NCI-H524 treated with DMSO at 0.1 percent for 48 hours (cell line): ENCODE data around the gene SEBOX.
A peak's percentile ranks its signal among the peaks of the same experiment; 100 is the strongest.

Source experiments
- DNase-seq: peaks from one replicate; lab custom pipeline; 2025; lab: John Stamatoyannopoulos, UW

SEBOX gene

DNA sequence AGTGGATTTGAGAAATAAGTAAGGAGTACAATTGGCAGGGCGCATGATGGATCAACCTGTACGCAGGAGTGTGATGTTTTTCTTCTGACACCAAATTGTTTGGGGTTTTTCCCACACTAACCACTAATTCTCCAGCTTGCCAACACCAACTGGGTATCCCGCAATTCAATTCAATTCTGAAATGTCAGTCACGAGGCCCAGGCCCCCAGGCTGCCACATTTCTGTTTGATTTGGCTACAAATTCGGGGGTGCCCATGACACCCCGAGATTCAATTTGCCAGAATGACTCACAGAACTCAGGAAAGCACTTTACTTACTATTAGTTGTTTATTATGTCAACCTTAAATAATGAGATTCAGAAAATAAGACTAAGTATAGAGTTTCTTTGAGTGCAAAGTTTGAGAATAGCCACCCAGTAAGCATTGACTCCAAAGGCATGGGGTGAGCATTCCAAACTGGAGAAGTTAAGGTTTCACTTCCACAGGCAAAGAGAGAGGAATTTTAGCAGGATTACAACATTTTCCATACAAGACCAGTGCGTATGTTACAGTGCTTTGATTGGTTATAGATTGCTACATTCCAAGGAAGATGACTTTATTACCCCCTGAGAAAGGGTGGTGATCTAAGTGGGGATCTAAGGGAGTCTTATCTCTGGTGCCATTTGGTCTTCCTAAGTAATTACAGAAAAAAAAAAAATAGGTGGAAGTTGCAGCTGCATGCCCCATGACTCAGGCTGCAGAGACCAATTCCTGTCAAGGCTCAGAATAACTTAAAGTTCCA is 29.5 kb upstream of the SEBOX start:
- no peak for DNase-seq

DNA sequence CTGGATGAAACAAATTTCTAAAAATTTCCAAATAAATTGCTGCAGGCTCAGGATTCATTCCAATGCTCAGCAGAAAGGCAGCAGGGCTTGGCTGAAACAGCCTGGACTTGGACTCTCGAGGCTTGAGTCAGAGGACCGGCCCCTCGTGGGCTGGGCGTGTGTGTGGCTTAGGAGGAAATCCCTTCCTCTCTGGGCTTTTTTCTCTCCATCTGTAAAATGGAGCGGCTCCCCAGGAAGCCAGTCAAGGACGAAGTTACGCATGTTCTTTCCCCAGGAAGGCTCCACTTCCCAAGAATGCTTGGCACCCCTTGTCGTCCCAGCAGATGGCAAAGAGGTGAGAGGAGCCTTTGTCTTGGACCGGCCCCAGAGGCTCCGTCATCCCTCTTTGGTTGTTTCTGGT is 27.5 kb upstream of the SEBOX start:
- no peak for DNase-seq

DNA sequence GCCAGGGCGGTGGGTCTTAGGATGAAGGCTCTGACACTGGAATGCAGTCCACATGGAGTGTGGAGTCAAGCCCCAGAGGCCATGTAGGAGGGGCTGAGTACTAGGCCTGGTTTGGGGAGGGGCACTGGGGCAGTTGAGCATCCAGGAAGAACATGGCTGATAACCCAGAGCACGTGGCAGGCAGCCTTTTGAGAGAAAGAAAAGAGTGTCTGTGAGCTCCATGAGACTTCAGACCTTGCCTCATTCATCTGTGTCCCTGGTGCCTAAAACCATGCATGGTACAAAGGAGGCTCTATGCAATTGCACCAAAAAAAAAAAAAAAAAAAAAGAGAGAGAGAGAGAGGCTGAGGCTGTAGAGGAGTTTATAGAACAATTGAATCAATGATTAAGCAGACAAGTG is 26.4 kb upstream of the SEBOX start:
- no peak for DNase-seq

DNA sequence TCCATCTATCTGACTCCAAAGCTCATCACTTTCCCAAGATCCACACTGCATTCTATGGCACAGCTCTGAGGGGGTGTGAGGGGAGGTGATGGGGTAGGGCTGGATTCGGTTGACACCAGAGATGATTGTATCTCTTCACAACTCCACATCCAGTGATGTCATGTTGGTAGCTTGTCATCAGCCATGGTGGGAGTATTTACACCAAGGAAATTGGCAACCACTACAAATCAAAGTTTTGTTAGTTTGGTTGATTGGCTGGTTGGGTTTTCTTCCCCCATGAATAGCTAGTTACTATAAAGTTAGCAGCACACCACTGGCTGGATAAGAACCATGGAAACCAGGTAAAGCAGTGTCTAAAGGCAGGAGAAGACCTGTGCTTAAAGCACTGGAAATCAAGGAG is 26.0 kb upstream of the SEBOX start:
- no peak for DNase-seq

DNA sequence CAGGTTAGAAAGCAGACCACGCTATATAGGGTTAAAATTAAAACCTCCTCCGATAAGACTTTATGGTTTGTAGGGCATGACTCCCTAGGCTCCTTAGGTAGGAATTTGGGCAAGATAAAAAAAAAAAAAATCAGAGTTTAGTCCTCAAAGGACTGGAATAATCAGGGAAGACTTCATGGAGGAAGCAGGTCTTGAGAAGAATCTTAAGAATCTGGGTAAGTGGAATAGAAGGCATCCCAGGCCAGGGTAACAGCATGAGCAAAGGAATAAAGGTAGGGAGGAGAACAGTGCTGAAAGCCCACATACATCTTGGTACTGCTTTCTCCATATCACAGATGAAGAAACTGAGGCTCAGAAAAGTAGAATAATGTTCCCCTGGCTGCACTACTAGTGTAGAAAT is 25.6 kb upstream of the SEBOX start:
- DNase-seq: no peak

DNA sequence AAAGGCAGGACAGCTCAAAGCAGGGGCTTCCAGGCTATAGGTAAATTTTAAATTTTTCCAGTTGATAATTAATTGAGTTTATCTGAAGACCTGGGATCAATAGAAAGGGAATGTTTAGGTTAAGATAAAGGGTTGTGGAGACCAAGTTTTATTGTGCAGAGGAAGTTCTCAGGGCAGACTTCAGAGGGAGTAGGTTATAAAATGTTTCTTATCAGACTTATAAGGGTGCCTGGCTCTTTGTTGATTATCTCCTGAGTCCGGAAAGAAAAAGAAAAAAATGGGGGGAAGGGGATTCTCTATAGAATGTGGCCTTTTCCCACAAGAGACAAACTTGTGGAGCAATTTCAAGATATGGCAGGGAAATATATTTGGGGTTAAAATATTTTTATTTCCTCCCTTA is 25.1 kb upstream of the SEBOX start:
- DNase-seq: no peak

DNA sequence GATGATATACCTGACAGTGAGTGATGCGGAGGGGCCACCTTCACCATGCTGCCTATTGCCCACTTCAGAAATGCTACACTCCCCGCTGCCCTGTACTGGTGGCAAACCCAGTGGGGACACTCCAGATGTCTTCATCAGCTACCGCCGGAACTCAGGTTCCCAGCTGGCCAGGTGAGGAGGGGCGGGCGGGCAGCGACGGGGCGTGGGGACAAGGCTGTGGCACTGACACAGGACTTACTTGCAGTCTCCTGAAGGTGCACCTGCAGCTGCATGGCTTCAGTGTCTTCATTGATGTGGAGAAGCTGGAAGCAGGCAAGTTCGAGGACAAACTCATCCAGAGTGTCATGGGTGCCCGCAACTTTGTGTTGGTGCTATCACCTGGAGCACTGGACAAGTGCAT is 23.1 kb upstream of the SEBOX start:
- no peak for DNase-seq

DNA sequence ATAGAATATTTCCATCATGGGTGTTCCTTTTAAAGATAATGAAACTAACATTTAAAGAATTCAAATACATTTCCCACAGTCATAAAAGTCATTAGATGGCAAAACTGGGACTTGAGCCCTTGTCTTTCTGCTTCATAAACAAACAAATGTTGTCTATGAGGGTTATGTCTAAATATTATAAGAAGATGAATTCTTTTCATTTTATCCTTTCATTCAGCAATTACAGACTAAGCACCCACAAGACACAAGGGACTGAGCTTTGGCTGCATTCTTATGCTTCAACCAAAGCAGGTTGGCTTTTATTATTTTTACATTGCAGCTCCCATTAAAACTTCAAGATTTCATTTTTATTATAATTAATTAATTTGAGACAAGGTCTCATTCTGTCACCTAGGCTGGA is 21.4 kb upstream of the SEBOX start:
- DNase-seq: no peak

DNA sequence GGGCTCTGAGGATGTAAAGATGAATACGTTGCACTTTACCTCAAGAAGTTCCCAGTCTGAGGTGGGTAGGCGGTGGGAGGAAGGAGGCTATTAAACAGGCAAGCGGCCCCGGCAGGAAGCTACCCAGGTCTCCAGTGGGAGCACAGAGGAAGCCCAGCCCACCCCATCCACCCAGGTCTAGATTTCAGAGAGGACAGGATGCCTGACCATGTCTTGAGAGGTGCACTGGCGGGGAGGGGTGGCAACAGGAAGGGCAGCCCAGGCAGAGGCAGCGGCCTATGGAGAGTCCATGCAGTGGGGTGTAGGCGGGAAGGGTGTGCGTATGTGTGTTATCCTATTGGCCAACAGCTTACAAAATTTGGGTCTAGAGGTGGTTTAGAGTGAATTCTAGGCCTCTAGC is 20.4 kb upstream of the SEBOX start:
- no peak for DNase-seq

DNA sequence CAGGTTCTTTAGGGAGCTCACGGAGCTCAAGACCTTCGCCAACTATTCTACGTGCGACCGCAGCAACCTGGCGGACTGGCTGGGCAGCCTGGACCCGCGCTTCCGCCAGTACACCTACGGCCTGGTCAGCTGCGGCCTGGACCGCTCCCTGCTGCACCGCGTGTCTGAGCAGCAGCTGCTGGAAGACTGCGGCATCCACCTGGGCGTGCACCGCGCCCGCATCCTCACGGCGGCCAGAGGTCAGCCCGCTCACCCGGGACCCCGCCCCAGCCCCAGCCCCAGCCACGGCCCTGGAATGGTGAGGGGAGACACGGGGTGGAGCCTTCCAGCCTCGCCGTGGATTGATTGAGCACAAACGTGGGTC is 20.0 kb upstream of the SEBOX start:
- no peak for DNase-seq

DNA sequence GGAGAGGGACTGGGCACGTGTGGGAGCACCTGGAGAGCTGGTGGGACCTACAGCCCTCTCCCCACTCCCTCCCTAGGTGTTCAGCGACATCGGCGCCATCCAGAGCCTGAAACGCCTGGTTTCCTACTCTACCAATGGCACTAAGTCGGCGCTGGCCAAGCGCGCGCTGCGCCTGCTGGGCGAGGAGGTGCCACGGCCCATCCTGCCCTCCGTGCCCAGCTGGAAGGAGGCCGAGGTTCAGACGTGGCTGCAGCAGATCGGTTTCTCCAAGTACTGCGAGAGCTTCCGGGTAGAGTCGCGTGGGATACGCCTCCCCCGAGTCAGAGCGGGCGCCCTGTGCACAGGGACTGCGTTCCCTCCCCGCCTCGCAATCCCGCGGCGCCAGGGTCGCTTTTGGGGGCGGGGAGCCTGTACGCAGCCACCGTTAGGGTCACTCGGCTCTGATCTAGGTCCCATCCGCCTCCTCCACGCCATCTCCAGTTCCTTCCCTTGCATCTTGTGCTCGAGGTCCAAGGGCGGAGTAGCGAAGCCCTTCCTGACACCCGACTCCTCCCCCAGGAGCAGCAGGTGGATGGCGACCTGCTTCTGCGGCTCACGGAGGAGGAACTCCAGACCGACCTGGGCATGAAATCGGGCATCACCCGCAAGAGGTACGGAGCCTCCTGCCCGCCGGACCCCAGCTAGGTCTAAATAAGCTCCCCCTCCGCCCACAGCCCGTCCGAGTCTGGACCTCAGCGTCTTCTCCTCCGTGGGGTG is 19.5 kb upstream of the SEBOX start:
- DNase-seq: no peak

DNA sequence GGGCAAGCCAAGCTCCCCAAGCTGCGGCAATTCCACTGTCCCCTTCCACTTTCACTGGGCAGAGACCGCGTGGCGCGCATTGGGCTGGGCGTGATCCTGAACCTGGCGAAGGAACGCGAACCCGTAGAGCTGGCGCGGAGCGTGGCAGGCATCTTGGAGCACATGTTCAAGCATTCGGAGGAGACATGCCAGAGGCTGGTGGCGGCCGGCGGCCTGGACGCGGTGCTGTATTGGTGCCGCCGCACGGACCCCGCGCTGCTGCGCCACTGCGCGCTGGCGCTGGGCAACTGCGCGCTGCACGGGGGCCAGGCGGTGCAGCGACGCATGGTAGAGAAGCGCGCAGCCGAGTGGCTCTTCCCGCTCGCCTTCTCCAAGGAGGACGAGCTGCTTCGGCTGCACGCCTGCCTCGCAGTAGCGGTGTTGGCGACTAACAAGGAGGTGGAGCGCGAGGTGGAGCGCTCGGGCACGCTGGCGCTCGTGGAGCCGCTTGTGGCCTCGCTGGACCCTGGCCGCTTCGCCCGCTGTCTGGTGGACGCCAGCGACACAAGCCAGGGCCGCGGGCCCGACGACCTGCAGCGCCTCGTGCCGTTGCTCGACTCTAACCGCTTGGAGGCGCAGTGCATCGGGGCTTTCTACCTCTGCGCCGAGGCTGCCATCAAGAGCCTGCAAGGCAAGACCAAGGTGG is 16.3 kb upstream of the SEBOX start:
- no peak for DNase-seq

DNA sequence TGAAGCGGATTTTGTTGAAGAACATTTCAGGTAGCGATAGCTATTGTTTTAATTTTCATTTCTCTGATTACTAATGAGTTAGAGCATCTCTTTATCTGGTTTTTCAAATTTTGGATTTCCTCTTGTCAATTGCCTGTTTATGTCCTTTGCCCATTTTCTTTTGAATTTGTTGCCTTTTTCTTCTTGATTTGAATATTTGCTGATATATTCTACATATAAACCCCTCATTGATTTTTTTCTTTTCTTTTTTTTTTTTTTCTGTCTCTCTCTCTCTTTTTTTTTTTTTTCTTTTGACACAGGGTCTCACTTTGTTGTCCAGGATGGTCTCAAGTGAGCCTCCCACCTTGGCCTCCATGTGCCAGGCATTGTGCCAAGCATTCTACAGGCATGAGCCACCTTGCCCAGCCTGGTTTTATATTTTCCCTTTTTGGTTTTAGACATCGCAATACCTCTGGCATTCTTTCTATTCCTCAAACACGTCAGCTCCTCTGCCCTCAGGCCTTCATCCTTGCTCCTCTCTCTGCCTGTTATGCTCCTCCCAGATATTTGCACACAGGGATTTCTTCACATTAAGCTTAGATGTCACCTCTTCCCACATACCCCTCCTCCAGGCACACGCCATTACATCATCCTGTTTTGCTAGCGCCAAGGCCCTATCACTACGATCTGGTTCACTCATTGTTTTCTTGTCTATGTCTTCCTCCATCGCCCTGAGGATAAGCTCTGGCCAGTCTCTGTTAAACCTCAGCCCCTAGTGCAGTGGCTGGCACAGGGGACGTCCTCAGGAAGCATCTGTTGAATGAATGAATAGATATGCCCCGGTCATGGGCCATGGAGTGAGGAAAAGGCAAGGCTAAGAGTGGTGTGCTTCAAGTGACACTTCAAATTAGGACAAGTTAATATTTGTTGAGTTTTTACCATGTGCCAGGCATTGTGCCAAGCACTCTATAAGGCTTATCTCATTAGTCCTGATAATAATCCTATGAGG is 15.1 kb upstream of the SEBOX start:
- no peak for DNase-seq

DNA sequence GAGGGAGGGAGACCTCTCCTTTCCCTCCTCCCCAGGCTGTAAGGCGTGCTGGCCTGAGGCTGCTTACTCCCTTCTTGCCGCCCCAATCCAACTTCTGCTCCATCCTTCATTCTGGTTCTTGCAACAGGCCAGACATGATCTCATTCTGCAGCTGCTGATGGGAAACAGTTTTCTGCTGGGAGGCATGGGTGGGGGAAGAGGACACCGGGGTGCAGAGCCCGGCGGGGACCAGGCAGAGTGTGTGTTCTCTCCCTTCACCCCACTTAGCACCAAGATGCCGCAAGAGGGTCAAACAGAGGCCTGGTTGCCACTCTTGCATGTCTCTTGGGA is 7.9 kb upstream of the SEBOX start:
- DNase-seq: no peak

DNA sequence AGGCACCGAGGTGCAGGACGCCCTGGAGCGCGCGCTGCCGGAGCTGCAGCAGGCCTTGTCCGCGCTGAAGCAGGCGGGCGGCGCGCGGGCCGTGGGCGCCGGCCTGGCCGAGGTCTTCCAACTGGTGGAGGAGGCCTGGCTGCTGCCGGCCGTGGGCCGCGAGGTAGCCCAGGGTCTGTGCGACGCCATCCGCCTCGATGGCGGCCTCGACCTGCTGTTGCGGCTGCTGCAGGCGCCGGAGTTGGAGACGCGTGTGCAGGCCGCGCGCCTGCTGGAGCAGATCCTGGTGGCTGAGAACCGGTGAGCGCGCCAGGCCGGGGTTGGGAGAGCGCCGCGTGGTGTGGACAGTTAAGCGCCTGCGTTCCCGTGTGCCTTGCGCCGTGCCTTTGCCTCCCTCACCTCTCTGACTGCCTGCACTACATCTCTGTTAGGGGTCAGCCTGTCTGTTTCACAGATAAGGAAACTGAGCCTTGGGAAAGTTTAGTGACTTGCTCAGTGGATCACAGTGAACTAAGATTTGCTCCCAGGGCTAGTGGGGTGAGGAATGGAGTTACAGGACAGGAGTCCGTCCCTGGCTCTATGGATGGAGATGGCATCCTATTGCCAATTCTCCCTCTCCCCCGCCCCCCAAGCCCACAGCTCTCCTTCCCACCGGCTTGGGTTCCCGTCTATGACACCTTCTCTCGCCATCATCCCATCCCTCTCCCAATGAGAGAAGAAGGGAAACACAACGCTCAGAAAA is 7.4 kb upstream of the SEBOX start:
- no peak for DNase-seq

DNA sequence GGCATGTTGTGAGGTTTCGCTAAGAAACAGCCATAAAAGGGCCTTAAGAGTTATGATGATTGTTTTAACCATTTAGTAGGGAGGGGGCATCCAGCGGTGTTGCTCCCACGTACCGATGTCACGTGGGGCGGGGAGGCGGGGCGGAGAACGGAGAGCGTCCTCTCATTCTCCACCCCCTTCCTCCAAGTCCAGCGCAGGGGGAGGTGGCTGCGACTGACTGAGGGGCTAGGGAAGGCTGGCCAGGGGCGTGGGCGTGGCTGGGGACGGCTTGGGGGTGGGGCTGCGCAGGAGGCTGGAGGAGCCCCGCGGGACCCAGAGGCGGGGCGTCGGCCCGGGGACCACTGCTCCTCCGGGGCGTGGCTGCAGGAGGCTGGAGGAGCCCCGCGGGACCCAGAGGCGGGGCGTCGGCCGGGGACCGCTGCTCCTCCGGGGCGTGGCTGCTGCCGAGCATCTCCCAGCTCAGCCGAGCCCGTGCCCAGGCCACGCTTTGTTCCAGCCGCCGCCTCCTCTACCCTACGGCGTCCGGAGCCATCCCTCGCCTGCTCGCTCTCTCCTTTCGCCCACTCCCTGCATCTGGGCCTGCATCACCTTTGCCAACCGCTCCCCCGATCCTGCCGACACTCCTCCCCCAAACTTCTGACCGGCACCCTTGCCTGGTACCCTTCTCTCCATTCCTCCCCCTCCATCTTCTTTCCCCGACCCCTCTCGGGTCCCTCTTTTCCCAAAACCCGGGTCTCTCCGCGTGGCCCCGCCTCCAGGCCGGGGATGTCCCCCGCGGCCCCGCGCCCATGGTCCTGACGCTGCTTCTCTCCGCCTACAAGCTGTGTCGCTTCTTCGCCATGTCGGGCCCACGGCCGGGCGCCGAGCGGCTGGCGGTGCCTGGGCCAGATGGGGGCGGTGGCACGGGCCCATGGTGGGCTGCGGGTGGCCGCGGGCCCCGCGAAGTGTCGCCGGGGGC is 6.5 kb upstream of the SEBOX start, which contains the start of gene SARM1:
Gene SARM1, plus strand, starts transcription at position 450 of the 958 bp plus-strand sequence. Its CDS starts 339 bp downstream, at position 789.
- peak; percentile 82 for DNase-seq

DNA sequence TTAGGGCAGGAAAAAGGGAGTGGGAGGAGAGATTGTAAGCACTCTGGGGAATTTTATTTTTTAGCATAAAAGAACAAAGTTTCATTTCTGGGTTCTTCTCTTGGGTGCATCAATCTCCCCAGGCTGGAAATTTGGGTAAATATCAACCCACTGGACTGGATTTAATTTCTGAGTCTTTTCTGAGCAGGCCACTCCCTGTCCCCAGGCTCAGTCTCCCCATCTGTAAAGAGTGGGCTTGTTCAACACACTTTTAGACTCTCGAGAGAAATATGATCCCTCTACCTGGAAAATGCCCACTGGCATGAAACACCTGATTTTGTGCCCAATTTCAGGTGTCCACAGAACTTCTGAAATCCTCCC is 5.7 kb upstream of the SEBOX start:
- DNase-seq: no peak

DNA sequence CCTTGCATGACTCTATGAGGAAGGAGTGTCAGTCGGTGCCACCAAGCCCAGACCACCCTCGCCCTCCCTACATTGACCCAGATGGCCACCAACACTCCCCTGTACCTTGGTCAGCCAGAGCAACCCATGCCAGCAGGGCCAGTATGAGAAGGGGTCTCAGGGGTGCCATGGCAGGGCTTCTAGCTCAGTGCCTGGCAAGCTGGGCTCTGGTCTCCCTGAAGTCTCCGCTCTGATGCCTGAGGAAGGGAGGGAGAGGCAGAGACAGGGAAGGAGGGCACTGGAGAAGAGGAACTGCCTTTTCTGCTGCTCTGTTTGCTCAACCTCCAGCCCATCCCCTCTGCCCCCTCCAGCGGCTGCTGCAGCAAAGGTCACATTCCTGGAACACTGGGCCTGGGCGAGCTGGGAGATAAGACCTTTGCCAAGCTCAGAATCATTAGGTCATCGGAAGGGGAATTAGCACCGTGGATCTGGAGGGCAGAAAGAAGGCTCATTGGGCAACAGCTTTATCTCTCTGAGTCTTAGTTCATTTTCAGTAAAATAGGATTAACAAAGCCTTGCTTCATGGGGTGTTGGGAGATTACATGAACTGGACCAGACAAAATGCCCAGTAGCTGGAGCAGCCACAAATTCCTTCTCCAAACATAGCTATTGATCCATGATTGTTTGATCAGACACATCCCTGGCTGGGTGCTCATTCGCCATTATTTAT is 5.2 kb upstream of the SEBOX start, which contains the start of gene VTN:
Gene VTN, minus strand, starts transcription at position 273 of the 709 bp plus-strand sequence. Its CDS starts 104 bp downstream, at position 169.
- no peak for DNase-seq

DNA sequence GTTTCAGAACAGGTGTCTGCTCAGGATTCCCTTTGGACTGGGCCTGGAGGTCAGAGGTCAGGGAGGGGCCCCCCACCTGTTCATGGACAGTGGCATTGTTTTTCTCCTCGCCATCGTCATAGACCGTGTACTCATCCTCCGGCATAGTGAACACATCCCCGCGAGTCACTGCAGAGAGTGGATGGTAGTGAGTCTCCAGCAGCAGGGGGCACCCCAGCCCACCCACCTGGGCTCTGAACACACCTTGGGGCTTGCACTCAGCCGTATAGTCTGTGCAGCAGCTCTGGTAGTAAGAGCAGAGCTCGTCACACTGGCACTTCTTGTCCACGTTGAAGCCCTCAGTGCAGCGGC is 4.7 kb upstream of the SEBOX start:
- no peak for DNase-seq
